Mesendoderm (in vitro differentiated cells): ENCODE data around the gene PPFIBP2.

Experiments used
- DNase-seq: peaks from one replicate; pipeline ENCODE4 v3.0.0; 2013
- H2AK5ac ChIP-seq: 2 replicates; pipeline ENCODE4 v1.6.1; 2013; ENCODE audit warnings: low read length, inconsistent platforms
- H2BK120ac ChIP-seq: 2 replicates; pipeline ENCODE4 v1.6.1; 2013; ENCODE audit warnings: low read depth, mild to moderate bottlenecking, low read length, moderate library complexity, mixed read lengths
- H2BK15ac ChIP-seq: replicated peaks from 2 replicates; pipeline ENCODE4 v1.6.1; 2013; ENCODE audit warnings: low read depth, mild to moderate bottlenecking, moderate library complexity
- H2BK5ac ChIP-seq: 2 replicates; pipeline ENCODE4 v1.6.1; 2013; ENCODE audit warnings: low read length, inconsistent platforms
- H3K18ac ChIP-seq: 2 replicates; pipeline ENCODE4 v1.6.1; 2013; ENCODE audit warnings: mild to moderate bottlenecking, low read length, mixed read lengths
- H3K23ac ChIP-seq: one replicate; pipeline ENCODE4 v1.6.1; 2013; ENCODE audit warnings: low read length
- H3K27ac ChIP-seq: 2 replicates; pipeline ENCODE4 v1.5.1; 2013; ENCODE audit warnings: low read depth, mild to moderate bottlenecking, inconsistent platforms, low read length, moderate library complexity
- H3K27me3 ChIP-seq: 2 replicates; pipeline ENCODE4 v1.6.1; 2013; ENCODE audit warnings: low read length, control low read depth, mild to moderate bottlenecking, inconsistent platforms; ENCODE audit not compliant: insufficient read depth, poor library complexity
- H3K36me3 ChIP-seq: 2 replicates; pipeline ENCODE4 v1.6.1; 2013; ENCODE audit warnings: low read length, inconsistent platforms; ENCODE audit not compliant: control insufficient read depth, insufficient read depth
- H3K4ac ChIP-seq: one replicate; pipeline ENCODE4 v1.6.1; 2013; ENCODE audit warnings: low read depth, mild to moderate bottlenecking, low read length, moderate library complexity
- H3K4me1 ChIP-seq: 2 replicates; pipeline ENCODE4 v1.6.1; 2013; ENCODE audit warnings: low read depth, low read length, inconsistent platforms; ENCODE audit not compliant: control insufficient read depth
- H3K4me2 ChIP-seq: 2 replicates; pipeline ENCODE4 v1.6.1; 2013; ENCODE audit warnings: low read length
- H3K4me3 ChIP-seq: 2 replicates; pipeline ENCODE4 v1.5.1; 2013; ENCODE audit warnings: mild to moderate bottlenecking, low read length
- H3K56ac ChIP-seq: one replicate; pipeline ENCODE4 v1.6.1; 2013; ENCODE audit warnings: low read length
- H3K79me1 ChIP-seq: 2 replicates; pipeline ENCODE4 v1.6.1; 2013; ENCODE audit warnings: low read length, inconsistent platforms
- H3K79me2 ChIP-seq: 2 replicates; pipeline ENCODE4 v1.6.1; 2013; ENCODE audit warnings: mild to moderate bottlenecking, low read length; ENCODE audit not compliant: control insufficient read depth, insufficient read depth
- H3K9ac ChIP-seq: 2 replicates; pipeline ENCODE4 v1.6.1; 2013; ENCODE audit warnings: low read length, inconsistent platforms
- H4K5ac ChIP-seq: one replicate; pipeline ENCODE4 v1.6.1; 2013; ENCODE audit warnings: low read length
- H4K8ac ChIP-seq: one replicate; pipeline ENCODE4 v1.6.1; 2013; ENCODE audit warnings: low read depth, mild to moderate bottlenecking, control low read depth, low read length, moderate library complexity
- WGBS: extraction: QIAGEN DNeasy Blood & Tissue Kit; methylation state at CpG from one replicate; pipeline ENCODE4 v1.1.7; 2013; ENCODE audit warnings: low lambda C conversion rate, missing lambda C conversion rate; ENCODE audit not compliant: insufficient coverage; ENCODE audit errors: extremely low coverage; 5-methylcytosine and 5-hydroxymethylcytosine counted together

The PPFIBP2 gene

GRCh38 chr11:7549681-7550080 is 35.9 kb downstream of the PPFIBP2 start:
- H3K4ac ChIP-seq = no peak overlapping the region
- H2BK15ac ChIP-seq = no peak overlapping the region
- H3K23ac ChIP-seq = no peak overlapping the region
- H4K8ac ChIP-seq = no peak overlapping the region
- no peaks in the 10 kb centered on the region for H3K27me3 ChIP-seq
- no peak overlapping the region for H2AK5ac ChIP-seq
- H4K5ac ChIP-seq = no peak overlapping the region
- no peak overlapping the region for H2BK120ac ChIP-seq
- peaks cover 2% of the 10 kb centered on the region for H3K4me1 ChIP-seq
- no peak overlapping the region for H3K56ac ChIP-seq
- no peak overlapping the region for H3K18ac ChIP-seq
- no peaks in the 10 kb centered on the region for H3K36me3 ChIP-seq
- no peak overlapping the region for H3K4me3 ChIP-seq
- no peak overlapping the region for H3K4me2 ChIP-seq
- no CpG with 5 or more reads among the region's 4 CpGs for WGBS
- no peaks in the 10 kb centered on the region for H3K79me1 ChIP-seq
- H3K79me2 ChIP-seq = no peaks in the 10 kb centered on the region
- DNase-seq = no peak
- H3K27ac ChIP-seq = no peak overlapping the region
- H3K9ac ChIP-seq = no peak overlapping the region
- no peak overlapping the region for H2BK5ac ChIP-seq

DNA sequence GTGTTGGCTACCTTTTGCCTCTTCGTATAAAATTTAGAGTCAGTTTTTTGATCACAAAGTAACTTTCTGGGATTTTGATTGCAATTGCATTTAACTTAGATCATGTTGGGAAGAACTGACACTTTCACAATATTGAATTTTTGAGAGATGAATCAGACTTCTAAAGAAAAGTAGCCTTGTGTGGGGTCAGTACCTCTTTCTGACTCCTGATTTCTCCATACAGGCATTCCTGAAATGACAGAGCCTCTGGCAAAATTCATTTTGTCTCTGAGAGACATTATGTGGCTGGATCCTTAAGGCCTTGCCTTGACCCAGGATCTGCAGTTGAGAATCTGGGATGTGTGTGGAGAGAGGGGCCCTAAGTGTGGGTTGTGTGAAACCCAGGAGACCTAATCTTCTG is 37.8 kb downstream of the PPFIBP2 start:
- Histone ChIP-seq H3K4me2 (no peak overlapping the region), H3K18ac (no peak overlapping the region), H3K79me1 (no peaks in the 10 kb centered on the region), H3K36me3 (no peaks in the 10 kb centered on the region), H3K4me3 (no peak overlapping the region), H4K5ac (no peak overlapping the region), H2BK15ac (no peak overlapping the region), H3K79me2 (no peaks in the 10 kb centered on the region), H2BK120ac (no peak overlapping the region), H3K27ac (no peak overlapping the region), H2BK5ac (no peak overlapping the region), H2AK5ac (no peak overlapping the region), H3K56ac (no peak overlapping the region), H3K4me1 (peaks cover 2% of the 10 kb centered on the region), H3K4ac (no peak overlapping the region), H3K23ac (no peak overlapping the region), H3K9ac (no peak overlapping the region), H4K8ac (no peak overlapping the region), H3K27me3 (no peaks in the 10 kb centered on the region)
- WGBS = no CpG with 5 or more reads among the region's 1 CpG
- DNase-seq = peak; percentile 13

GRCh38 chr11:7552666-7553065 is 38.9 kb downstream of the PPFIBP2 start:
- H3K4me2 ChIP-seq = no peak overlapping the region
- WGBS = no CpG with 5 or more reads among the region's 4 CpGs
- H2AK5ac ChIP-seq = no peak overlapping the region
- H3K4me1 ChIP-seq = peaks cover 2% of the 10 kb centered on the region
- H3K79me1 ChIP-seq = no peaks in the 10 kb centered on the region
- DNase-seq = no peak
- no peak overlapping the region for H3K18ac ChIP-seq
- no peak overlapping the region for H2BK5ac ChIP-seq
- H3K56ac ChIP-seq = no peak overlapping the region
- no peak overlapping the region for H3K4me3 ChIP-seq
- H2BK15ac ChIP-seq = no peak overlapping the region
- no peaks in the 10 kb centered on the region for H3K27me3 ChIP-seq
- H3K9ac ChIP-seq = no peak overlapping the region
- H4K5ac ChIP-seq = no peak overlapping the region
- no peaks in the 10 kb centered on the region for H3K79me2 ChIP-seq
- H3K27ac ChIP-seq = no peak overlapping the region
- no peak overlapping the region for H3K23ac ChIP-seq
- H4K8ac ChIP-seq = no peak overlapping the region
- H3K4ac ChIP-seq = no peak overlapping the region
- H3K36me3 ChIP-seq = no peaks in the 10 kb centered on the region
- H2BK120ac ChIP-seq = no peak overlapping the region

GRCh38 chr11:7555052-7555699 is 41.4 kb downstream of the PPFIBP2 start:
- H3K4me1 ChIP-seq = no peaks in the 10 kb centered on the region
- H3K79me2 ChIP-seq = no peaks in the 10 kb centered on the region
- no CpG with 5 or more reads among the region's 7 CpGs for WGBS
- H4K8ac ChIP-seq = no peak overlapping the region
- no peak overlapping the region for H3K23ac ChIP-seq
- H3K79me1 ChIP-seq = no peaks in the 10 kb centered on the region
- DNase-seq = no peak
- no peaks in the 10 kb centered on the region for H3K27me3 ChIP-seq
- no peak overlapping the region for H2AK5ac ChIP-seq
- no peak overlapping the region for H4K5ac ChIP-seq
- no peak overlapping the region for H3K4me2 ChIP-seq
- H3K18ac ChIP-seq = no peak overlapping the region
- no peak overlapping the region for H3K27ac ChIP-seq
- H3K36me3 ChIP-seq = no peaks in the 10 kb centered on the region
- no peak overlapping the region for H2BK5ac ChIP-seq
- H3K56ac ChIP-seq = no peak overlapping the region
- no peak overlapping the region for H2BK15ac ChIP-seq
- H3K4ac ChIP-seq = no peak overlapping the region
- H3K4me3 ChIP-seq = no peak overlapping the region
- H2BK120ac ChIP-seq = no peak overlapping the region
- no peak overlapping the region for H3K9ac ChIP-seq

- Histone ChIP-seq H3K27me3 (no peaks in the 10 kb centered on the region), H3K23ac (no peak overlapping the region), H3K18ac (no peak overlapping the region), H2BK15ac (no peak overlapping the region), H3K27ac (no peak overlapping the region), H3K4ac (no peak overlapping the region), H3K79me2 (no peaks in the 10 kb centered on the region), H3K9ac (no peak overlapping the region), H3K4me3 (no peak overlapping the region), H4K8ac (no peak overlapping the region), H3K56ac (no peak overlapping the region), H3K79me1 (no peaks in the 10 kb centered on the region), H2AK5ac (no peak overlapping the region), H4K5ac (no peak overlapping the region), H2BK5ac (no peak overlapping the region), H3K4me1 (no peaks in the 10 kb centered on the region), H3K36me3 (no peaks in the 10 kb centered on the region), H3K4me2 (no peak overlapping the region), H2BK120ac (no peak overlapping the region)
- no peak for DNase-seq
These were observed 44.2 kb downstream of the PPFIBP2 start for GRCh38 chr11:7558046-7558445.
